HG02623 (cell line): ENCODE measurements around the gene CPA4.
"Not testable (repeated sequence)": the region's sequence is repeated elsewhere in the genome, so short reads cannot be mapped to it uniquely, and the experiment has no call there.

Source experiments
- ATAC-seq: cut with Tn5 transposase; IDR thresholded peaks from one replicate; pipeline ENCODE4 v1.9.1; 2021; ENCODE audit warnings: moderate library complexity; ENCODE audit not compliant: unreplicated experiment

Gene CPA4

DNA sequence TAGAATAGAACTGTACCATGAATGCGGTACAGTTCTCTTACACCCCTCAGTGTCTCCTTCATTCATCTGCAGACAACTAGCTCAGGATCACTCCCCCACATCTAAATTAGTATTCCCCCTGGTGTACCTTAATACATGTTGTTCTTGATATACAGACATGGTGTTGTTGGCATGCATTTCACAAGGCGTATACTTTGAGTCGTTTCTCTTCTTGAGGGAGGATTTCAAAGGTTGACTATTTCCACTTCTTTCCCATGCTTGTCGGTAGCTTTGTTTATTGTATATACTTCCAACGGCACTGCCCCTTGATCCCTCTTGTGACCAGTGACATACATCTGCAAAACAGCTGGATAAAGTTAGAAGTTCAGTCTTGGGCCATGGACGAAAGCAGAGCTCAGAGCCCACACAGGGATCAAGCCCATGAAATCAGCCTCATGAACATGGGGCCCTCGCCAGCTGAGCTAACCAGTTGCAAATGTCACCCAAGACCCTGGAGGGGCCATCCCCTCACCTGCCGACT is 8.6 kb downstream of the CPA4 start:
- no peak for ATAC-seq

- ATAC-seq, result no peak
Measured at GRCh38 chr7:130302649-130303048, 9.7 kb downstream of the CPA4 start.

DNA sequence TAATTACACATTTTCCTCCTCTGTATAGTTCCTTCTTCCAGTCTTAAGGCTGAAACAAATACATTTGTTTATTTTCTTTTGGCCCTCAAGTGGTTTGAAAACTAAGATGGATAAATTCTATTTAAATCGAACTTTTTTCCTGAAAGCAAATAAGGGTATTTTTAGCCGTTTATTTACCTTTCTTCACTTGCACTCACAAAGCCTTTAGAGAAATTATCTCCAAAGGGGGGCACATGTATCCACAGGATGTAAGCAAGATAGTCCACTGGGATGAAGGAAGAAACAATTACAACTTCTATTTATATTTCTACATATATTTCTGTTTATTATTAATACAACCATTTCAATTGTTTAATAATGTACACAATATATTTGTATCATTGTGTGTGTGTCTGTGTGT is 10.2 kb downstream of the CPA4 start:
- ATAC-seq, result no peak

DNA sequence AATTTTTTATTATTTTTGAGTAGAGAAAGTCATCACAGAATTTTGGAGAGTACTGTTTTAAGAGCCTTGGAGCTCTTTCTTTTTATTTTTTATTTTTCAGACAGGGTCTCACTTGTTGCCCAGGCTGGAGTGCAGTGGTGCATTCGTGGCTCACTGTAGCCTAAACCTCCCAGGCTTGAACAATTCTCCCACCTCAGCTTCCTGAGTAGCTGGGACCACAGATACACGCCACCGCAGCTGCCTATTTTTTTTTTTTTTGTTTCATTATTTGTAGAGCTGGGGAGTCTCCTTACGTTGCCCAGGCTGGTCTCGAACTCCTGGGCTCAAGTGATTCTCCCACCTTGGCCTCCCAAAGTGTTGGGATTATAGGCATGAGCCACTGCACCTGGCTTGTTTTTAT is 10.6 kb downstream of the CPA4 start:
- ATAC-seq, result no peak

GRCh38 chr7:130303982-130304381 is 11.0 kb downstream of the CPA4 start:
- ATAC-seq, result no peak

- no peak for ATAC-seq
Measured at GRCh38 chr7:130304878-130305277, 11.9 kb downstream of the CPA4 start.

DNA sequence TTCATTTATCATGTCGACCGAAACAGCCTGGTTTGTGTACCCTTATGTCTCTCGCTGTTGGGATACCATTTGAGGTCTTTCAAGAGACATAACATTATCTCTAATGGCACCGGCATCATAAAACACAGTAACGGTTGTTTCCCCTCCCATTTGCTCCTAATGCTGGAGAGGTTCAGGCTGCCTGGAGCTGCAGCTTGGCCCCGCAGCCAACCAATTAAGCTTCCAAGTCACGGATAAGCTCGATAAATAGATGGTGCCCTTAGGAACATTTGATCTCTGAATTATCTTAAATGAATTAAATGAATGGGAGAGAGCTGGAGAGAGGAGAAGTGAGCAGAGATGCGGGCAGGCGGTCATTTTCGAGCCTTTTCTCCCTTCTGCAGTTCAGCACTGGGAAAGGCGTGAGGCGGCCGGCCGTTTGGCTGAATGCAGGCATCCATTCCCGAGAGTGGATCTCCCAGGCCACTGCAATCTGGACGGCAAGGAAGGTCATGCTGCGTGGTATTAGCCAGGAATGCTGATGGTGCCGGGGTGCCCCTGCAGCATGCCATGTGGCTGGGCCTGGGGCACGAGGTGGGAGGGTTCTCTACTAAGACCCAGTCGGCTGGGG is 12.6 kb downstream of the CPA4 start:
- ATAC-seq, result no peak

- ATAC-seq, result no peak
Measured at GRCh38 chr7:130309986-130310385, 17.0 kb downstream of the CPA4 start.

GRCh38 chr7:130314305-130314704 is 21.3 kb downstream of the CPA4 start:
- ATAC-seq, result no peak

DNA sequence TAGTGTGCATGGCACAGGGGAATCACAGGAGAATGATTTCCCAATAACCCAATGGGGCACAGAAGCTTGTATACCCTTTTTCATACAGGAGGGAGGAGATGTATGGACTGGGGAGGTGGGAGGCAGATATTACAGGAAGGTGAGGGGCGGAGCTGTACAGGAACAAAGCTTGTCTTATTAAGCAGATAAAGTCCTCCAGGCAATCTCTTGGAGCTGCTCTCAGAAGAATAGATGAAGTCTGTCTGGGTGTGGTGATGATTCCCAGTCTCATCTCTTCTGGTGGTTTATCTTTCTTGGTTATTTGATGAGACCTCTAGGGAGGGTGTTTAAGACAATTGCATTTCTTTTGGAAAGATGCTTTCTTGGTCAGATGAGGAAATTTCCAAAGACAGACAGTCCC is 26.6 kb downstream of the CPA4 start:
- no peak for ATAC-seq

GRCh38 chr7:130321542-130322229 is 28.7 kb downstream of the CPA4 start:
- not testable (repeated sequence) for ATAC-seq

GRCh38 chr7:130322615-130323014 is 29.7 kb downstream of the CPA4 start:
- ATAC-seq, result no peak

DNA sequence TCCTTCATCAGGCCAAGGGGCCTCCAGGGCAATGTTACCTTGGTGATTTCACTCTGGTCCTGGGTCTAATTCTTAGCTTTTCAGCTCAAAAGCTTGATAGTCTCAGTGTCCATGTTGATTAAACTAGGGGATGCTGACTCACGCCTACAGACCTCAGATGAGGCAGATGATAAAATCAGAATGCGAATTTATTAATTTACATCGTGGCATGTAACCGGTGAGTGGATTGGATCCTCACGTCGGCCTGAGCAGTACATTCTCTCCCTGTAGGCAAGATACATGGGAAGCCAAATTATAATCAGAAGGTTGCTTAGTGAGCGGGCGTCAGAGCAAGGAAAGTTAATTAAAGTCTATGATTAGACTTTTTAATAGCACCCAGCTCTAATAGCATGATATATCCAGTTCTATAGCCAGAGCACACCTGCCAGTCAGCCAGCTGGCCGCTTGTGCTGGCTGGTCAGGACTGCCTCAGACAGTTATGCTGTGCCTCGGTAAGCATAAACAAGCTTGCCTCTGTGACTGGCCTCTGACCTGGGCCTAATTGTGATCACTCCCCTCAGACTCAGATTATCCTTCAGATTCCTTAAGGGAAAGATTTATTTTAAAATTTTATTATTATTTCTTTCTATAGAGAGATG is 31.5 kb downstream of the CPA4 start:
- no peak for ATAC-seq

DNA sequence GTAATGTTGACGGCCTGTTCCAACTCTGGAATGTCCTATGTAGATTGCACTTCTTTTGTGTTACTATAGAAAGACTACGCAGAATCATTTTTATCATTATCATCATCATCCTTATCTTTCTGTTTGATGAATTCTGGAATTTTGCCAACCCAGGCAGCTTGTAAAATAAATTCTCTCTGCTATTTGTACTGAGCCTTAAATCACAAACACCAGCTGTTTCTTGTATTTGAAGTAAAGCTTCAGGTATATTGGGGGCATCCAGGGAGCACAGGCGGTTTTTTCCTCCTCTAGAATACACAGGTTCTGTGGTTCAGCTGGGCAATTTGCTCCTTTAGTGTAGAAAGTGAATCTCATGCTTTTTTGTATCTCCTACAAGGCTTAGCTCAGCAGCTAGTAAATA is 36.7 kb downstream of the CPA4 start:
- ATAC-seq, result no peak

DNA sequence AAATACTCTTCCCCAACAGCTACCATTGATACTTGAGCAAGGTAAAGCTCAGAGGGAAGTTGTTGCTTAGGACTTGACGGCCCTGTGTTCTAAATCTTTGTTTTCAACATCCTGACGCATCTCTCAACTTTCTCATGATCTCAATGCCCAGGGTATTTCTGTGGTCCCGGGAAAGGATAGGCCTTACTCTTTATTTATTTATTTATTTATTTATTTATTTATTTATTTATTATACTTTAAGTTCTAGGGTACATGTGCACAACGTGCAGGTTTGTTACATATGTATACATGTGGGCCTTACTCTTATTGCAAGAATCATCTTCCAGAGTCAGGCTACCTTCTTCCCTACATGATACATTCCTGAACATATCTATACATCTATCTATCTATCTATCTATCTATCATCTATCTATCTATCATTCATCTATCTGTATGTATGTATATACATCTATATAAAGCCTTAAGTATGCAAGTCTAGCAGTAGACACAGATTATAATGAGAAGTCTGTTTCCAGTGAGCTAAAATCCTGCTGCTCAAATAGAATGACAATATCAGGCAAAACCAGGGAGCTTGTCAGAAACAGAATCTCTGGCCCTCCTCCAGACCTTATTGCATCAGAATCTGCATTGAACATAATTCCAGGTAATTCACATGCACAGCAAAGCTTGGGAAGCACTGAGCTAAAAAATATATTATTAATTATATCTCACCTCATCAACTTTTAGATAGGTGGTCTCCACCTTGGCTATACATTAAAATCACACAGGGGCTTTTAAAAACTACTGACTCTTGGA is 39.5 kb downstream of the CPA4 start:
- no peak for ATAC-seq

GRCh38 chr7:130333832-130334231 is 40.9 kb downstream of the CPA4 start:
- no peak for ATAC-seq

- no peak for ATAC-seq
Measured at GRCh38 chr7:130334274-130334673, 41.3 kb downstream of the CPA4 start.

GRCh38 chr7:130337410-130337971 is 44.5 kb downstream of the CPA4 start:
- ATAC-seq, result no peak

DNA sequence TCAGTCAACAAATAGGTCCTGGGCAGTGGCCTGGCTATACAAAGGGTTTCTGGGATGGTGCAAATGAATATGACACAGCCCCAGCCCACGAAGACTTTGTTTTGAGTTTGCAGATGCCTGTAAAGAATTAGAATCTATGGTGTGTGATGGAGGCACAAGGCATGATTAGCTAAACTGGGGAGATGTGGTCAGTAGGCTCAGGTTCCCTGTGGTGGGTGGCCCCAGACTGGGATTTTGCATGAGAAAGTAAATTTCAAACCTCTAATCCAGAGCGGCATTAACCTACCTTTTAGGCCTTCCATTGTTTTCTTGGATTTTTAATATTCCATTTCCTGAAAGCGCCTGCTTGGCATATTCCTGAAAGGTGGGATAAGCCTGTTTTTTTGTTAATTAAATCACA is 45.3 kb downstream of the CPA4 start:
- ATAC-seq, result no peak

GRCh38 chr7:130341882-130342281 is 48.9 kb downstream of the CPA4 start:
- no peak for ATAC-seq
